Testis (tissue), 3 donors: Measurements from ENCODE around the gene FYB1. TPM values are rescaled to one million over a fixed set of nuclear protein-coding genes. Genes with fewer than 3 reads are reported as not detected.

Experiments used
- DNase-seq: peaks from one replicate; pipeline ENCODE4 v3.0.0-alpha.2; 2019
- H3K27ac ChIP-seq, 2 donors: fragments of 200-600 bp; sonication (generic); one replicate each; pipeline ENCODE4 v1.5.1; 2019
- H3K27me3 ChIP-seq: fragments of 200-600 bp; sonication (generic); one replicate; pipeline ENCODE4 v1.5.1; 2019
- H3K36me3 ChIP-seq: fragments of 200-600 bp; sonication (generic); one replicate; pipeline ENCODE4 v1.5.1; 2017; ENCODE audit warnings: low read depth; ENCODE audit errors: missing control alignments
- H3K4me1 ChIP-seq: fragments of 200-600 bp; sonication (generic); one replicate; pipeline ENCODE4 v1.5.1; 2019
- H3K4me3 ChIP-seq, 2 donors: fragments of 200-600 bp; sonication (generic); one replicate each; pipeline ENCODE4 v1.5.1; 2017 to 2019
- H3K9me3 ChIP-seq: fragments of 200-600 bp; sonication (generic); one replicate; pipeline ENCODE4 v1.5.1; 2017
- CTCF ChIP-seq, 3 experiments: fragments of 450-650 bp in 2 of 3; fragments of 200-600 bp in 1 of 3; sonication (generic) in 1 of 3; IDR thresholded peaks; one replicate each; pipeline ENCODE4 v1.5.1; 2016 to 2019; ENCODE audit warnings: antibody characterized with exemption in 3 of 3, mild to moderate bottlenecking in 2 of 3, moderate library complexity in 1 of 3
- POLR2A ChIP-seq: fragments of 450-650 bp; IDR thresholded peaks from one replicate; pipeline ENCODE4 v1.6.1; 2017; ENCODE audit warnings: antibody characterized with exemption, mild to moderate bottlenecking, moderate library complexity
- WGBS, 2 donors: methylation state at CpG; one replicate each; pipeline ENCODE4 v1.1.5; 2018; 5-methylcytosine and 5-hydroxymethylcytosine counted together
- intact Hi-C: fragments of 100-400 bp; cut with DNase I; formaldehyde crosslinking; loops from one replicate; pipeline ENCODE4 v1.15.1; 2023; ENCODE audit warnings: low total_unique reads
- polyA plus RNA-seq: library from polyadenylated mRNA; stranded (reverse); fragments of 350-450 nt; fragmentation: Illumina TruSeq; extraction: RNeasy Lipid Tissue Mini Kit (QIAGEN cat#74804); gene quantifications from one replicate; pipeline ENCODE4 v1.2.3, GENCODE V29; 2014; ENCODE audit warnings: low read depth, low replicate concordance; ENCODE audit not compliant: insufficient read depth
- total RNA-seq, 2 donors: library from RNA; depleted of rRNA; stranded (reverse); fragments of >200 nt; gene quantifications; one replicate each; pipeline ENCODE4 v1.2.3, GENCODE V29; 2016

The FYB1 gene
- total and polyA plus RNA-seq, 3 donors from 2014 or later = 2.5 to 8.6 (median 6.0) TPM

GRCh38 chr5:39203951-39204350 lies 15.4 kb downstream of the FYB1 start:
- Histone ChIP-seq H3K9me3 (no peaks in the 10 kb centered on the region), H3K4me3 (no peak overlapping the region), H3K27me3 (no peaks in the 10 kb centered on the region), H3K27ac (no peak overlapping the region), H3K36me3 (no peaks in the 10 kb centered on the region), H3K4me1 (no peaks in the 10 kb centered on the region)
- TF ChIP-seq CTCF (IDR thresholded peaks at IDR 0.05) (no peak), POLR2A (no peak)
- no peak for DNase-seq
- 92 to 97% methylated on average over 1 of the region's 1 CpG for WGBS, 2 donors
- intact Hi-C loops = no loop called here

GRCh38 chr5:39203275-39203922 lies 16.0 kb downstream of the FYB1 start:
- Histone ChIP-seq H3K36me3 (no peaks in the 10 kb centered on the region), H3K9me3 (no peaks in the 10 kb centered on the region), H3K4me1 (no peaks in the 10 kb centered on the region), H3K27ac (no peak overlapping the region), H3K4me3 (no peak overlapping the region), H3K27me3 (no peaks in the 10 kb centered on the region)
- no peak for TF ChIP-seq POLR2A
- no peak for TF ChIP-seq CTCF (IDR thresholded peaks at IDR 0.05)
- DNase-seq = no peak
- intact Hi-C loops = no loop called here
- WGBS, 2 donors = 88 to 97% methylated on average over 1 of the region's 1 CpG

- TF ChIP-seq POLR2A = no peak
- TF ChIP-seq CTCF (IDR thresholded peaks at IDR 0.05) = no peak
- 88% methylated on average over 11 of the region's 11 CpGs for WGBS, 2 donors
- Histone ChIP-seq H3K27ac (no peak overlapping the region), H3K27me3 (no peaks in the 10 kb centered on the region), H3K4me1 (no peaks in the 10 kb centered on the region), H3K4me3 (no peak overlapping the region), H3K9me3 (no peaks in the 10 kb centered on the region), H3K36me3 (no peaks in the 10 kb centered on the region)
- intact Hi-C loops = no loop called here
- DNase-seq = no peak
These were observed 16.6 kb downstream of the FYB1 start for GRCh38 chr5:39202597-39203274.

GRCh38 chr5:39201781-39202596 lies 17.4 kb downstream of the FYB1 start:
- DNase-seq = no peak
- Histone ChIP-seq H3K4me3 (no peak overlapping the region), H3K4me1 (no peaks in the 10 kb centered on the region), H3K9me3 (no peaks in the 10 kb centered on the region), H3K36me3 (no peaks in the 10 kb centered on the region), H3K27me3 (no peaks in the 10 kb centered on the region), H3K27ac (no peak overlapping the region)
- WGBS, 2 donors = 91% methylated on average over 11 of the region's 11 CpGs
- intact Hi-C loops = no loop called here
- TF ChIP-seq POLR2A (no peak), CTCF (IDR thresholded peaks at IDR 0.05) (no peak)
